HG03025 (cell line): ENCODE measurements around the gene MAP2.

Experiments used
- ATAC-seq: cut with Tn5 transposase; IDR thresholded peaks from one replicate; pipeline ENCODE4 v1.9.1; 2021; ENCODE audit warnings: mild to moderate bottlenecking, moderate library complexity; ENCODE audit not compliant: unreplicated experiment, low FRiP score

Gene MAP2

GRCh38 chr2:209424781-209425470 is 1.1 kb downstream of the MAP2 start:
- no peak for ATAC-seq

GRCh38 chr2:209425471-209426071 is 1.7 kb downstream of the MAP2 start:
- ATAC-seq: no peak

- ATAC-seq: no peak
These were observed 2.6 kb downstream of the MAP2 start for GRCh38 chr2:209426432-209426831.

DNA sequence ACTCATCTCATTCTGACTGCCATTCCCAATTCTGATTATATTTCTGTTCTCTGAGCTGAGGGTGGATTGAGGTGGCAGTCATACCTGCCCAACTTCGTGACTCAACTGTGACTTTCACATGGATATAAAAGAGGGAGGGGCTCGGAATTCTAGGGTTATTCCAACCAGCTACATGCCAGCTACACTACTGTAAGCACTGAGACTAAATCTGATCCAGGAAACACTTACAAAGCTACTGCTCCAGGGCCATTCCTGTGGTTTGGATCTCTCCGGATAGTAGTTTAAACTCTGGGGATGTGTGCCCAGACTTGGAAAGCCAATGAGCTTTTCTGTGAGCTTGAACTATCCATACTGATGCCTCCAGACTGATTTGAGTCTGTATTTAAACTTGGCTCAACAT is 7.9 kb downstream of the MAP2 start:
- no peak for ATAC-seq

- ATAC-seq: no peak
These were observed 17.7 kb downstream of the MAP2 start for GRCh38 chr2:209441541-209441940.

- ATAC-seq: no peak
These were observed 19.1 kb downstream of the MAP2 start for GRCh38 chr2:209442939-209443338.

DNA sequence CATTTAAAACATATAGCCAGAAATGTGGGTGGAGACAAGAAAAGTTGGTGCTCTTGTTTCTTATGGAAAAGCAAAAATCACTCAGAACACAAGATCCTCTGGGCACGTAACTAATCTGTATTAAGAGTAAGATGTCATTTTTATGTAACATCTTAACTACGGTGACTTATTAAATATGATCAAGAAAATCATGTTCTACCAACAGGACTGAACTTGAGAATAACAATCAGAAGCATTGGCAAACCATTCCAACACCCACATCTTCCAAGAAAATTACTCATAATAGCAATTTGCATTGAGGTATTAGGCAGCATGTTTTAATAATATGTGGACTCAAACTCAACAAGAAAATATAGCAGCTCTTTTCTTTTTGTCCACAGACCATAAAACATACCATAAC is 21.6 kb downstream of the MAP2 start:
- no peak for ATAC-seq

DNA sequence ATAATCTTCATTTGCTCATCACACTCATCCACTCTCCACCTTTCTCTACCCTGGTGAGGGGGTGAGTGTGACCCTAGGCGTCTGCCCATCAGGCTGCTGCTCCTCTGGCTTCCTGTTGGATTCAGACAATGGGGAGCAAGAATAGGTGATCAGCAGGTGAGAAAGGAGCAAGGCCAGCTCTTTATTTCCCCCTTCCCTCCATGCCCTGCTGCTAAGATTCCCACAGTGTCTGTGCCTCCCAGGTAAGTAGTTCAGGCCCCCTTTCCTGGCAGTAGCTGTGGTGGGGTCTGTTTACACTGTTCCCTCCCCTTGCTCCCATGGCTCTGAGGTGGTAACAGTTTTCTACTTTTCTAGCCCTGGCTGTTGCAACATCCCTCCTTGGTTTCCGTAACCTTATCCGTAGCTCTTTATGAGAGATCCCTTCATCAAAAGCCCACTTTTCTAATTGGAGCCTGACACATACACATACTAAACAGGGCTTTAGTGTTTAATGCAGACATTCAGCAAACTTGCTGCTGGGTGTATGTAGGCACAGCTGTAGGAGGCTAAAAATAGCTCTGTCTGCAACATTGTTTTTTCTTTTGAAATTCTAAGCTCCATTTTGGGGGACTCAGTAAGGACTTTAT is 27.5 kb downstream of the MAP2 start:
- no peak for ATAC-seq

- ATAC-seq: no peak
These were observed 32.6 kb downstream of the MAP2 start for GRCh38 chr2:209456489-209456888.

DNA sequence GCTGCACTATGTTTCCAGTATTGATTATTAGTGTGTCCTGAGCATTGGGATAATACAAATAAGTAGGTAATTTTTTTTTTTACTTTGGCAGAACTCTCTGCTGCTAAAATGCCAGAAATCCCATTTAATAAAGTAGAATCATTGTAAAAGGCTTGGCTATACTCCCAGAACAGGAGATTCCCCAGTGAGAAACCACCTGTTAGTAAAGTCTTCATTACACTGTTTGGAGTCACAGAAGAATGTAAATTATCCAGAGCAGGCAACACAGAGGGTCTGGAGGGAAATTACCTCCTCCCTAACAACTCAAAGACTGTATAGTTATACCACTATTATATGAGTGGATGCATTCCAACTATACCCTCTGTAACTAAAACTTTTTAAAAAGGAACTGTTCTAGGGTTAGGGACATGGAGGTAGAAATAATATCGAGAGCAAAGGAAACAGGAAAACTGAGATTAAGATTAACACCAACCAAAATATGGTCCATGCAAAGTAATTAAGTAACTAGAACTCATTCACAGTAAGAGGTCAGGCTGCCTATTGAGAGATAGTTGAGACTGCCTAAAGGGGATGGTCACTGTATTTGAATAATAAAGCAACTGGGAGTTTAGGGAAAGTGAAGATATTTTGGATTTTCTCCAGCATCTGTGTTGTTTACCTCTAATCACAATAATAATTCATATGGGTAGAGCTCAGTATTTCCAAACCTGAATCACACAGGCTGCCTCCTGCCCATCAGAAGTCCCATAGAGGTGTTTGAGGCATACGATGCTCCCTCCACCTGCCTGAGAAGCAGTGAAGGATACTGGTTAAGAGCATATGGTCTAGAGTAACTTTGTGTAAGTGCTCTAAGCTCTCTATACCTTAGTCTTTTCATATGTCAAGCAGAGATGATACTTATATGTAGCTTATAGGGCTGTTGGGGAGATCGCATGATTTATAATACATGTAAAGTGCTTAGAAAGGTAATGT is 34.4 kb downstream of the MAP2 start:
- no peak for ATAC-seq

DNA sequence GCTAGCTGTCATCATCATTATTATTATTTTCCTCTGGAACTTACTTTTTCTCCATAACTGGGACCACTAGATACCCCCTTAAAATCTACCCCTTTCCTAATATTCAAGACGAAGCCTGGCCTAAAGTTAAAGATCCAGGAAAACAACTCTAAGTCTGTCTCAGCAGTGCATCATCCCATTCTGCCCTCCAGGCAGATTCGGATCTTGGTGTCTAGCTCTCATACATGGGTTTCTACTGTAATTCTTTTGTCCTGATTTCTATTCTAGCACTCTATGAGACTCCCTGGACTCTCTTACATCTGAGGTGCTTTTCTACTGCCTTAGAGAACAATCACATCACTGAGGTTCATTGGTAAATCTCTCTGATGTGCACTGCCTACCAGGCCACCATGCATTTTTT is 35.5 kb downstream of the MAP2 start:
- no peak for ATAC-seq

DNA sequence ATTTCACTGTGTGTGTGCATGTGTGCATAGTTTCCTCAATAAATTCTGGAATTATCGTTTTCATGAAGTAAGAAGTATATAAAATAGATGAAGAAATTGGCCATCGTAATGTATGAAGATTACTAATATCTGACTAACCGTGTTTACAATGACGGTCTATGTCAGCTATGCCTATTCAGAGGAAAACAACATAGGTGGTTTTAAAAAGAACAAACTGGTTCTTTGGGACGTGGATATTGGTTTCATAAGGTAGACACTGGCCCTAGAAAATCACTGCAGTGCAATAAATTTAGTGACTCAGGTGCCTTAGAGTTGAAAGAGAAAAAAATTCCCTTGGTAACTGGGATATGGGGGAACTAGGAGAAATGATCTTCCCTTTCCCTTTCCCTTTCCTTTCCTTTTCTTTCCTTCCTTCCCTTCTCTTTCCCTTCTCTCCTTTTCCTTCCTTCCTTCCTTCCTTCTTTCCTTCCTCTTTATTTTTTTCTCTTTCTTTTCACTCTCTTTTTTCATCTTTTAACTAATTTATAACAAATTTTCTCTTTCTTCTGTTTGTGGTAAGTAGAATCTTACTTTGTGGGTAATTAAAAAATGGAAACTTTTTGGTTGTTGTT is 36.4 kb downstream of the MAP2 start:
- ATAC-seq: no peak

GRCh38 chr2:209463226-209463625 is 39.4 kb downstream of the MAP2 start:
- ATAC-seq: no peak

GRCh38 chr2:209463835-209464234 is 40.0 kb downstream of the MAP2 start:
- no peak for ATAC-seq

- ATAC-seq: no peak
These were observed 45.0 kb downstream of the MAP2 start for GRCh38 chr2:209468846-209469245.

DNA sequence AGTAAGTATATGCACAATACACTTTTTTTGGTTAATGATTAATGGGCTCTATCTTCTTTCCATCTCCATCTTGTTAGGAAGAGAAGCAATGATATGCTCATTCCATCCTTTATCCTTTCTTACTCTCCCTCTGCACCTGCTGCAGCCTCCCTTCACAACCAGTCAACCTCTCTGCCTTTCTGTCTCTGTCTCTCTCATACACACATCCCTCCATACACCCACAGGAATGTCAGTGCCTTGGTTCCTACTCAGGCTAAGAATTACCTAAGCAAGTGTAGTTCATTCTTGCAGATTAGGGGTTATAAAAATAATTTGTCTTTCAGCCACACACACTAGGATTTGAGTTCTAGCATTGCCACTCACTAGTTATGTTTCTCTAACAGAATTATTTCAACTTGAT is 45.6 kb downstream of the MAP2 start:
- no peak for ATAC-seq

DNA sequence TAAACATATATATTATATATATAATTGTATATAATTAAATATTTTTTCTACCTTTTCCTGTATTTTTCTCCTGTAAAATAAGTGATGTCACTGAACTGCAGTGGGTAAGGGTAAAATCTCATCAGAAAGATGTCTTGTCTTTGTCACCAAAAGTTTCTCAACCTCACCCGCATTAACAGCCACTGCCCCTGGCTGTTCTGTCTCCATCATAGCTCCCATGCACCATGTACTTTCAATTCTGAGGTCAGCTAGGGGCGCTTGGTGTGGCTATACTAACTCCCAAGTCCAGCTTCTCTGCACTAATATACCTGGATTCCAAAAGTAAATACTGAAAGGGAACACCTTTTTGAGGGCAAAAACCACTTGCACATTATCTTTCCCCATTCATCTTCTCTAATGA is 46.6 kb downstream of the MAP2 start:
- no peak for ATAC-seq

GRCh38 chr2:209471037-209471436 is 47.2 kb downstream of the MAP2 start:
- no peak for ATAC-seq

GRCh38 chr2:209472112-209472832 is 48.4 kb downstream of the MAP2 start:
- no peak for ATAC-seq

GRCh38 chr2:209472871-209473270 is 49.0 kb downstream of the MAP2 start:
- ATAC-seq: no peak
